Activated T-cell treated with anti-CD3 and anti-CD28 coated beads, Interleukin-2, amount 50 U/mL, for 1 hour (primary cell): ENCODE data around the gene FLNB.
A peak's percentile ranks its signal among the peaks of the same experiment; 100 is the strongest.

Source experiments
- DNase-seq: peaks from one replicate; pipeline ENCODE4 v3.0.0-alpha.2; 2020

Gene FLNB

GRCh38 chr3:58008141-58009025 is at the start of gene FLNB:
Gene FLNB (plus strand): TSS chr3:58008422. CDS start chr3:58008565, 143 bp downstream.
- DNase-seq = peak; percentile 85

GRCh38 chr3:57958642-57959422 is 49.4 kb upstream of the FLNB start:
- no peak for DNase-seq

GRCh38 chr3:57959423-57960173 is 48.6 kb upstream of the FLNB start:
- no peak for DNase-seq

GRCh38 chr3:57960174-57960505 is 48.1 kb upstream of the FLNB start:
- DNase-seq = no peak

- no peak for DNase-seq
Observed at GRCh38 chr3:57961177-57961827, 46.9 kb upstream of the FLNB start.

GRCh38 chr3:57961828-57962447 is 46.3 kb upstream of the FLNB start:
- DNase-seq = no peak

GRCh38 chr3:57962448-57962834 is 45.8 kb upstream of the FLNB start:
- DNase-seq = no peak

- no peak for DNase-seq
Observed at GRCh38 chr3:57963811-57964346, 44.3 kb upstream of the FLNB start.

GRCh38 chr3:57966829-57967228 is 41.4 kb upstream of the FLNB start:
- DNase-seq = no peak

GRCh38 chr3:57967590-57967989 is 40.6 kb upstream of the FLNB start:
- DNase-seq = no peak

- no peak for DNase-seq
Observed at GRCh38 chr3:57968501-57968900, 39.7 kb upstream of the FLNB start.

- DNase-seq = no peak
Observed at GRCh38 chr3:57971975-57972374, 36.2 kb upstream of the FLNB start.

GRCh38 chr3:57972531-57973111 is 35.6 kb upstream of the FLNB start:
- no peak for DNase-seq

- no peak for DNase-seq
Observed at GRCh38 chr3:57973715-57974477, 34.3 kb upstream of the FLNB start.

- no peak for DNase-seq
Observed at GRCh38 chr3:57974796-57975388, 33.3 kb upstream of the FLNB start.

- DNase-seq = no peak
Observed at GRCh38 chr3:57977818-57978235, 30.4 kb upstream of the FLNB start.

- no peak for DNase-seq
Observed at GRCh38 chr3:57978316-57978715, 29.9 kb upstream of the FLNB start.

GRCh38 chr3:57980416-57980815 is 27.8 kb upstream of the FLNB start:
- DNase-seq = no peak

GRCh38 chr3:57981483-57982087 is 26.6 kb upstream of the FLNB start:
- DNase-seq = no peak
